Upper lobe of left lung (tissue), 6 donors: ENCODE measurements around the gene LMO1. TPM values are rescaled to one million over a fixed set of nuclear protein-coding genes. Genes with fewer than 3 reads are reported as not detected.

ENCODE experiments used
- ATAC-seq, 2 donors: fragments of 200-7000 bp; cut with Tn5 transposase; one replicate each; pipeline ENCODE4 v1.9.1; 2022; ENCODE audit warnings: mild to moderate bottlenecking in 2 of 2, moderate library complexity in 2 of 2; ENCODE audit not compliant: low FRiP score in 2 of 2
- DNase-seq, 2 donors: peaks; one replicate each; pipeline ENCODE4 v3.0.0-alpha.2; 2019 to 2020
- H3K27ac ChIP-seq, 4 donors: fragments of 200-600 bp; sonication (generic); one replicate each; pipeline ENCODE4 v1.5.1; 2016 to 2019
- H3K27me3 ChIP-seq, 4 donors: fragments of 200-600 bp; sonication (generic); one replicate each; pipeline ENCODE4 v1.5.1; 2017 to 2019
- H3K36me3 ChIP-seq, 4 donors: fragments of 200-600 bp; sonication (generic); one replicate each; pipeline ENCODE4 v1.5.1; 2016 to 2019
- H3K4me1 ChIP-seq, 4 donors: fragments of 200-600 bp; sonication (generic); one replicate each; pipeline ENCODE4 v1.5.1; 2018 to 2019
- H3K4me3 ChIP-seq, 4 donors: fragments of 200-600 bp; sonication (generic); one replicate each; pipeline ENCODE4 v1.5.1; 2017 to 2019; ENCODE audit warnings: mild to moderate bottlenecking in 2 of 4, moderate library complexity in 1 of 4
- H3K9me3 ChIP-seq, 4 donors: fragments of 200-600 bp; sonication (generic); one replicate each; pipeline ENCODE4 v1.5.1; 2018 to 2019
- CTCF ChIP-seq, 6 experiments: fragments of 450-650 bp in 4 of 6; fragments of 200-600 bp in 2 of 6; sonication (generic) in 2 of 6; IDR thresholded peaks; one replicate each; pipeline ENCODE4 v1.5.1; 2016 to 2019; ENCODE audit warnings: antibody characterized with exemption in 6 of 6
- EP300 ChIP-seq, 4 donors: sonication (generic); formaldehyde crosslinking; IDR thresholded peaks; one replicate each; pipeline ENCODE4 v1.5.1; 2017; ENCODE audit warnings: antibody characterized with exemption in 4 of 4, control low read depth in 2 of 4
- POLR2A ChIP-seq, 4 donors: fragments of 450-650 bp; IDR thresholded peaks; one replicate each; pipeline ENCODE4 v1.5.1; 2016 to 2017; ENCODE audit warnings: antibody characterized with exemption in 4 of 4, mild to moderate bottlenecking in 2 of 4
- POLR2AphosphoS5 ChIP-seq, 2 donors: sonication (generic); formaldehyde crosslinking; IDR thresholded peaks; one replicate each; pipeline ENCODE4 v1.5.1; 2017; ENCODE audit warnings: antibody characterized with exemption in 2 of 2
- WGBS, 2 donors: methylation state at CpG; one replicate each; pipeline ENCODE4 v1.1.5; 2017 to 2018; 5-methylcytosine and 5-hydroxymethylcytosine counted together
- total RNA-seq, 6 donors: library from RNA; depleted of rRNA in 4 of 6; stranded (reverse); fragments of >200 nt in 4 of 6; gene quantifications; one replicate each; pipeline versions ENCODE4 v1.1.0 to v1.2.1, GENCODE V29; 2016 to 2021
- donor health status: DM: no; HTN: no; CAD: no; lungs with moderate emphysema.
- donor health status: DM: no; HTN: yes; CAD: no; lungs with severe emphysema.

LMO1 gene
- total RNA-seq, 6 donors from 2014 or later: 0.79 to 2.1 TPM; not detected in 4

- no peak for DNase-seq
- H3K9me3 ChIP-seq: peaks cover 0 to 8% (median 5%) of the 10 kb centered on the region in 4 donors
- H3K36me3 ChIP-seq: no peaks in the 10 kb centered on the region
- 88% methylated on average over 9 of the region's 9 CpGs for WGBS, 2 donors
- H3K4me1 ChIP-seq: no peaks in the 10 kb centered on the region
- ATAC-seq: no peak
- no peak for TF ChIP-seq CTCF (IDR thresholded peaks at IDR 0.05)
- no peak for TF ChIP-seq POLR2AphosphoS5 (IDR thresholded peaks at IDR 0.05)
- TF ChIP-seq POLR2A (IDR thresholded peaks at IDR 0.05): no peak
- TF ChIP-seq EP300 (IDR thresholded peaks at IDR 0.05): no peak
- no peak overlapping the region for H3K4me3 ChIP-seq
- H3K27ac ChIP-seq: no peak overlapping the region
- H3K27me3 ChIP-seq: no peaks in the 10 kb centered on the region
Observed at GRCh38 chr11:8309311-8309710, 45.6 kb upstream of the LMO1 start.

- Histone ChIP-seq H3K4me3 (no peak overlapping the region), H3K36me3 (no peaks in the 10 kb centered on the region), H3K9me3 (peaks cover 0 to 13% (median 5%) of the 10 kb centered on the region in 4 donors), H3K27me3 (no peaks in the 10 kb centered on the region), H3K4me1 (no peaks in the 10 kb centered on the region), H3K27ac (no peak overlapping the region)
- 85 to 96% methylated on average over 8 of the region's 8 CpGs for WGBS, 2 donors
- TF ChIP-seq CTCF (IDR thresholded peaks at IDR 0.05): no peak
- no peak for TF ChIP-seq EP300 (IDR thresholded peaks at IDR 0.05)
- no peak for TF ChIP-seq POLR2A (IDR thresholded peaks at IDR 0.05)
- TF ChIP-seq POLR2AphosphoS5 (IDR thresholded peaks at IDR 0.05): no peak
- ATAC-seq (no peak), DNase-seq (peak in 1 of 2 donors; percentile 40)
Observed at GRCh38 chr11:8307601-8308000, 43.9 kb upstream of the LMO1 start.

GRCh38 chr11:8301622-8302021 is 37.9 kb upstream of the LMO1 start:
- DNase-seq (no peak), ATAC-seq (no peak)

GRCh38 chr11:8298801-8299786 is 35.4 kb upstream of the LMO1 start:
- TF ChIP-seq CTCF (IDR thresholded peaks at IDR 0.05): no peak
- no peak for TF ChIP-seq EP300 (IDR thresholded peaks at IDR 0.05)
- no peak for TF ChIP-seq POLR2AphosphoS5 (IDR thresholded peaks at IDR 0.05)
- no peak for TF ChIP-seq POLR2A (IDR thresholded peaks at IDR 0.05)
- ATAC-seq: no peak
- peak in 1 of 2 donors; percentile 4 for DNase-seq
- Histone ChIP-seq H3K4me1 (no peaks in the 10 kb centered on the region), H3K9me3 (peaks cover 0 to 5% (median 0%) of the 10 kb centered on the region in 4 donors), H3K27me3 (no peaks in the 10 kb centered on the region), H3K27ac (no peak overlapping the region), H3K4me3 (no peak overlapping the region), H3K36me3 (no peaks in the 10 kb centered on the region)
- 74 to 76% methylated on average over 12 to 13 of the region's 13 CpGs for WGBS, 2 donors

More at GRCh38 chr11:8301622-8302021, 37.9 kb upstream of the LMO1 start:
- Histone ChIP-seq H3K4me1 (no peaks in the 10 kb centered on the region), H3K36me3 (no peaks in the 10 kb centered on the region), H3K9me3 (peaks cover 0 to 13% (median 5%) of the 10 kb centered on the region in 4 donors), H3K27me3 (no peaks in the 10 kb centered on the region), H3K27ac (no peak overlapping the region), H3K4me3 (no peak overlapping the region)
- 76 to 81% methylated on average over 2 of the region's 2 CpGs for WGBS, 2 donors
- TF ChIP-seq POLR2AphosphoS5 (IDR thresholded peaks at IDR 0.05) (no peak), EP300 (IDR thresholded peaks at IDR 0.05) (no peak), CTCF (IDR thresholded peaks at IDR 0.05) (no peak), POLR2A (IDR thresholded peaks at IDR 0.05) (no peak)
